ENCODE results near the gene CCDC85C. TPM values are rescaled to one million over a fixed set of nuclear protein-coding genes. Genes with fewer than 3 reads are reported as not detected.

CCDC85C gene
- total and polyA plus RNA-seq, 9 donors, result 2.1 to 28.4 (median 13.1) TPM

- 88 to 93% (median 91%) methylated on average over 20 of the region's 20 CpGs for WGBS, 3 donors
- Histone ChIP-seq H3K9me3 (no peaks in the 10 kb centered on the region), H3K4me1 (ENCODE audit: insufficient read depth) (peaks cover 20% of the 10 kb centered on the region), H3K4me3 (no peak overlapping the region), H3K36me3 (no peaks in the 10 kb centered on the region), H3K27me3 (no peaks in the 10 kb centered on the region), H3K27ac (no peak overlapping the region)
- DNase-seq, result peak in 1 of 5 donors; percentile 22
- intact Hi-C loops (cut with DNase I), result loop anchor here in 1 of 4 donors (5.0 kb wide), 1 partner anchor 36 kb away; the partner anchor contains the start of gene CCDC85C
- no peak for TF ChIP-seq CTCF (IDR thresholded peaks at IDR 0.05)
- TF ChIP-seq POLR2A (IDR thresholded peaks at IDR 0.05), result no peak
Observed at GRCh38 chr14:99566390-99567354, 37.3 kb downstream of the CCDC85C start.

GRCh38 chr14:99566009-99566389, 38.0 kb downstream of the CCDC85C start:
- Histone ChIP-seq H3K27me3 (no peaks in the 10 kb centered on the region), H3K4me1 (ENCODE audit: insufficient read depth) (peaks cover 20% of the 10 kb centered on the region), H3K4me3 (no peak overlapping the region), H3K27ac (no peak overlapping the region), H3K36me3 (no peaks in the 10 kb centered on the region), H3K9me3 (no peaks in the 10 kb centered on the region)
- DNase-seq, result peak in 1 of 5 donors; percentile 31
- 67 to 73% (median 70%) methylated on average over 7 of the region's 7 CpGs for WGBS, 3 donors
- intact Hi-C loops (cut with DNase I), result loop anchor here in 1 of 4 donors (5.0 kb wide), 1 partner anchor 36 kb away; the partner anchor contains the start of gene CCDC85C
- TF ChIP-seq POLR2A (IDR thresholded peaks at IDR 0.05) (no peak), EP300 (IDR thresholded peaks at IDR 0.05) (no peak), CTCF (IDR thresholded peaks at IDR 0.05) (no peak)

GRCh38 chr14:99565383-99565782, 38.6 kb downstream of the CCDC85C start:
- no peaks in the 10 kb centered on the region for H3K9me3 ChIP-seq
- TF ChIP-seq POLR2A (IDR thresholded peaks at IDR 0.05) (no peak), CTCF (IDR thresholded peaks at IDR 0.05) (no peak), EP300 (IDR thresholded peaks at IDR 0.05) (no peak)
- no peak overlapping the region for H3K4me3 ChIP-seq
- no peaks in the 10 kb centered on the region for H3K36me3 ChIP-seq
- DNase-seq, result peak in 1 of 5 donors; percentile 21
- intact Hi-C loops (cut with DNase I), result loop anchor here in 1 of 4 donors (5.0 kb wide), 1 partner anchor 37 kb away; the partner anchor contains the start of gene CCDC85C
- peaks cover 20% of the 10 kb centered on the region for H3K4me1 ChIP-seq (ENCODE audit: insufficient read depth)
- WGBS, 3 donors, result 87 to 96% (median 96%) methylated on average over 4 of the region's 4 CpGs
- H3K27me3 ChIP-seq, result no peaks in the 10 kb centered on the region
- H3K27ac ChIP-seq, result no peak overlapping the region

GRCh38 chr14:99564926-99565259, 39.1 kb downstream of the CCDC85C start:
- WGBS, 3 donors, result 48 to 64% (median 52%) methylated on average over 14 of the region's 14 CpGs
- Histone ChIP-seq H3K4me1 (ENCODE audit: insufficient read depth) (peaks cover 20% of the 10 kb centered on the region), H3K27me3 (no peaks in the 10 kb centered on the region)

More at GRCh38 chr14:99564926-99565259, 39.1 kb downstream of the CCDC85C start:
- Histone ChIP-seq H3K9me3 (no peaks in the 10 kb centered on the region), H3K4me3 (no peak overlapping the region), H3K36me3 (no peaks in the 10 kb centered on the region), H3K27ac (peak overlapping the region in 1 of 2 donors; percentile 38)
- intact Hi-C loops (cut with DNase I), result loop anchor here in 1 of 4 donors (5.0 kb wide), 3 partner anchors 37 to 62 kb away; partner anchors contain the start of gene CCDC85C
- TF ChIP-seq EP300 (IDR thresholded peaks at IDR 0.05), result no peak
- no peak for TF ChIP-seq POLR2A (IDR thresholded peaks at IDR 0.05)
- TF ChIP-seq CTCF (IDR thresholded peaks at IDR 0.05), result no peak
- no peak for DNase-seq

All from ovary (tissue), 9 donors.